ENCODE data around the gene MIDN.

DNA sequence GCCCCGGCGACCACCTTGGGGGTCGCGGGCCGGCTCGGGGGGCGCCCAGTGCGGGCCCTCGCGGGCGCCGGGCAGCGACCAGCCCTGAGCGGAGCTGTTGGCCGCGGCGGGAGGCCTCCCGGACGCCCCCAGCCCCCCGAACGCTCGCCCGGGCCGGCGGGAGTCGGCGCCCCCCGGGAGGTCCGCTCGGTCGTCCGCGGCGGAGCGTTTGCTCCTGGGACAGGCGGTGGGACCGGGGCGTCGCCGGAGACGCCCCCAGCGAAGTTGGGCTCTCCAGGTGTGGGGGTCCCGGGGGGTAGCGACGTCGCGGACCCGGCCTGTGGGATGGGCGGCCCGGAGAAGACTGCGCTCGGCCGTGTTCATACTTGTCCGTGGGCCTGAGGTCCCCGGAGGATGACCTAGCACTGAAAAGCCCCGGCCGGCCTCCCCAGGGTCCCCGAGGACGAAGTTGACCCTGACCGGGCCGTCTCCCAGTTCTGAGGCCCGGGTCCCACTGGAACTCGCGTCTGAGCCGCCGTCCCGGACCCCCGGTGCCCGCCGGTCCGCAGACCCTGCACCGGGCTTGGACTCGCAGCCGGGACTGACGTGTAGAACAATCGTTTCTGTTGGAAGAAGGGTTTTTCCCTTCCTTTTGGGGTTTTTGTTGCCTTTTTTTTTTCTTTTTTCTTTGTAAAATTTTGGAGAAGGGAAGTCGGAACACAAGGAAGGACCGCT is 42.1 kb upstream of the MIDN start:
- TF ChIP-seq, protein P1, sequence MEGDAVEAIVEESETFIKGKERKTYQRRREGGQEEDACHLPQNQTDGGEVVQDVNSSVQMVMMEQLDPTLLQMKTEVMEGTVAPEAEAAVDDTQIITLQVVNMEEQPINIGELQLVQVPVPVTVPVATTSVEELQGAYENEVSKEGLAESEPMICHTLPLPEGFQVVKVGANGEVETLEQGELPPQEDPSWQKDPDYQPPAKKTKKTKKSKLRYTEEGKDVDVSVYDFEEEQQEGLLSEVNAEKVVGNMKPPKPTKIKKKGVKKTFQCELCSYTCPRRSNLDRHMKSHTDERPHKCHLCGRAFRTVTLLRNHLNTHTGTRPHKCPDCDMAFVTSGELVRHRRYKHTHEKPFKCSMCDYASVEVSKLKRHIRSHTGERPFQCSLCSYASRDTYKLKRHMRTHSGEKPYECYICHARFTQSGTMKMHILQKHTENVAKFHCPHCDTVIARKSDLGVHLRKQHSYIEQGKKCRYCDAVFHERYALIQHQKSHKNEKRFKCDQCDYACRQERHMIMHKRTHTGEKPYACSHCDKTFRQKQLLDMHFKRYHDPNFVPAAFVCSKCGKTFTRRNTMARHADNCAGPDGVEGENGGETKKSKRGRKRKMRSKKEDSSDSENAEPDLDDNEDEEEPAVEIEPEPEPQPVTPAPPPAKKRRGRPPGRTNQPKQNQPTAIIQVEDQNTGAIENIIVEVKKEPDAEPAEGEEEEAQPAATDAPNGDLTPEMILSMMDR (IDR thresholded peaks at IDR 0.05) = no peak
- no peak for TF ChIP-seq POLR2AphosphoS5 (IDR thresholded peaks at IDR 0.05; ENCODE audit: low read depth, low read length)
- TF ChIP-seq, protein P2, sequence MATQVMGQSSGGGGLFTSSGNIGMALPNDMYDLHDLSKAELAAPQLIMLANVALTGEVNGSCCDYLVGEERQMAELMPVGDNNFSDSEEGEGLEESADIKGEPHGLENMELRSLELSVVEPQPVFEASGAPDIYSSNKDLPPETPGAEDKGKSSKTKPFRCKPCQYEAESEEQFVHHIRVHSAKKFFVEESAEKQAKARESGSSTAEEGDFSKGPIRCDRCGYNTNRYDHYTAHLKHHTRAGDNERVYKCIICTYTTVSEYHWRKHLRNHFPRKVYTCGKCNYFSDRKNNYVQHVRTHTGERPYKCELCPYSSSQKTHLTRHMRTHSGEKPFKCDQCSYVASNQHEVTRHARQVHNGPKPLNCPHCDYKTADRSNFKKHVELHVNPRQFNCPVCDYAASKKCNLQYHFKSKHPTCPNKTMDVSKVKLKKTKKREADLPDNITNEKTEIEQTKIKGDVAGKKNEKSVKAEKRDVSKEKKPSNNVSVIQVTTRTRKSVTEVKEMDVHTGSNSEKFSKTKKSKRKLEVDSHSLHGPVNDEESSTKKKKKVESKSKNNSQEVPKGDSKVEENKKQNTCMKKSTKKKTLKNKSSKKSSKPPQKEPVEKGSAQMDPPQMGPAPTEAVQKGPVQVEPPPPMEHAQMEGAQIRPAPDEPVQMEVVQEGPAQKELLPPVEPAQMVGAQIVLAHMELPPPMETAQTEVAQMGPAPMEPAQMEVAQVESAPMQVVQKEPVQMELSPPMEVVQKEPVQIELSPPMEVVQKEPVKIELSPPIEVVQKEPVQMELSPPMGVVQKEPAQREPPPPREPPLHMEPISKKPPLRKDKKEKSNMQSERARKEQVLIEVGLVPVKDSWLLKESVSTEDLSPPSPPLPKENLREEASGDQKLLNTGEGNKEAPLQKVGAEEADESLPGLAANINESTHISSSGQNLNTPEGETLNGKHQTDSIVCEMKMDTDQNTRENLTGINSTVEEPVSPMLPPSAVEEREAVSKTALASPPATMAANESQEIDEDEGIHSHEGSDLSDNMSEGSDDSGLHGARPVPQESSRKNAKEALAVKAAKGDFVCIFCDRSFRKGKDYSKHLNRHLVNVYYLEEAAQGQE (IDR thresholded peaks at IDR 0.05; ENCODE audit: insufficient read depth in 1 of 2, low read depth in 2 of 2, low read length in 1 of 2) = no peak

Measured in Panc1 (cell line).